NCI-H226 (cell line): ENCODE measurements around the gene DPEP2.
"Not testable (repeated sequence)": the region's sequence is repeated elsewhere in the genome, so short reads cannot be mapped to it uniquely, and the experiment has no call there.

Source experiments
- DNase-seq: peaks from one replicate; pipeline ENCODE4 v3.0.0-alpha.2; 2015

DPEP2 gene

GRCh38 chr16:67950335-67950843 is 48.9 kb downstream of the DPEP2 start:
- DNase-seq = no peak

- DNase-seq = no peak
Measured at GRCh38 chr16:67949645-67950044, 49.6 kb downstream of the DPEP2 start.

DNA sequence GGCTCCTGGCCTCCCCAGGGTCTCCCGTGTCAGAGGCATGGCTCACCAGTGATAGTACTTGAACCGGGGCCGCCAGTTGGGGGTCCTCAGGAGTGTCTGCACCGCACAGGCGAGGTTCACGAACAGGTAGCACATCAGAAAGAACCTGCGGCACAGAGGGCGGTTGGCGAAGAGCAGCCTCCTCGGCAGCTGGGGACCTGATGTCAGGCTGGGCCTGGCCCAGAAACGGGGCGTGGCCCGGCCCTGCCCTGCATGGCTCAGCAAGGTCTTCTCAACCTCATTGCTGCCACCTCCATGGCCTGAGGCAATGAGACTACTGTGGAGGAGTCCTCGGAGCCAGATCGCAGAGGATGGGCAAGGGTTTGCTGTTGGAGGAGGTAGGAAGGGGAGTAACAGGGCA is 51.3 kb downstream of the DPEP2 start:
- DNase-seq = no peak

DNA sequence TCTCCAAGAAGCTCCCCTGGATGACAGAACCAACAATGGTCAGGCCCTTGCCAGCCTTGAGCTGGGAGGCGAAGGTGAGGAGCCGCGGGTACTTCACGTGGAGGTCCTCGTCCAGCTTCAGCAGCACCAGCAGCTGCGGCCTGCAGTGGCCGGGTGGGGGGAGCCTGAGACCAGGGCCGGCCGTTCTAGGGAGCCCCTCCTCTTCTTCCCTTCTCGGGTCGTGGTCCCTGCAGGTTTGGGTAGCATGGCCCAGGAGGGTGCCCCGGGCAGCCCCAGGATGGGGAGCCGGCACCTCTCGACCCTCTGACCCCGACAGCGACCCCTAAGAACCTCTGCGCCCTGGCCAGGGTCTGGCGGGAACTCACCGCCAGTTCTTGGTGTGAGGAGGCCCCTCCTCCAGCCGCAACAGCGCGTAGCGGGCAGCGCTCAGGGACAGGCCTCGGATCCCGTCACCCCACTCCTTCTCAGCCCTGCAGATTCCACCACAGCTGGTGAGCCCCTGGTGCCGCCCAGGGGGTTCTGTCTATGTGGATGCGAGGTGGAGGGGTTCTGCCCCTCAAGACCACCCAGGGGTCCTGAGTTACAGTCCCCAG is 52.2 kb downstream of the DPEP2 start:
- no peak for DNase-seq

GRCh38 chr16:67946128-67946569 is 53.1 kb downstream of the DPEP2 start:
- no peak for DNase-seq

- no peak for DNase-seq
Measured at GRCh38 chr16:67945392-67945933, 53.8 kb downstream of the DPEP2 start.

DNA sequence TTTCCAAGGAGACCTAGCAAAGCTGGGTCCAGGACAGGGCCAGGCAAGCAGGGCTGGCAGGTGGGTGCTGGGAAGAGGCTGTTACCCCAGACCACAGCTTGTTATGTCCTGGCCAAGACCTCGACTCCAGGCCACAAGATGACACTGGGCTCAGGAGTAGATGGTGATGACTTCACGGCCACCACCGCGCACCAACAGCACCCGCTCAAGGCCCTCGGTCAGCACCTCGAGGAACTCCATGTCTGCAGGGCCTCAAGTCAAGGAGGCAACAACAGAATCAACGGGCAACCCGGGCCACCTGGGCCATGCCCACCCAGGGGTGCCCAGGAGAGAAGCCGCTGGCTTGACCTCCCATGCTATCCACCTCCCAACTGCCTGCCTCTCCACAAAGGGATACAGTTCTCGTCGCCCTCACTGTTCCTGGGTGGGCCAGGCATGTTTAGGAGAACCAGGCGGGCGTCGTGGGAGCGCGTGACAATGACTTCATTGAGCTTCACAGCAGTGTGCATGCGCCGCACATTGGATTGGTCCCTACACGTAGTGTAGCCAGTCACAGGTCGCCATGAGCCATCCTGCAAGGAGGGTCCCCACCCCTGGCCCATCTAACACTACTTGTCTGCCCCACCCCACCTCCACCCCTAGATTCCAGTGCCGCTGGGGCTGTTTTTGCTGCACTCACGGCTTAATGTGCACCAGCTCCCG is 54.4 kb downstream of the DPEP2 start:
- no peak for DNase-seq

DNA sequence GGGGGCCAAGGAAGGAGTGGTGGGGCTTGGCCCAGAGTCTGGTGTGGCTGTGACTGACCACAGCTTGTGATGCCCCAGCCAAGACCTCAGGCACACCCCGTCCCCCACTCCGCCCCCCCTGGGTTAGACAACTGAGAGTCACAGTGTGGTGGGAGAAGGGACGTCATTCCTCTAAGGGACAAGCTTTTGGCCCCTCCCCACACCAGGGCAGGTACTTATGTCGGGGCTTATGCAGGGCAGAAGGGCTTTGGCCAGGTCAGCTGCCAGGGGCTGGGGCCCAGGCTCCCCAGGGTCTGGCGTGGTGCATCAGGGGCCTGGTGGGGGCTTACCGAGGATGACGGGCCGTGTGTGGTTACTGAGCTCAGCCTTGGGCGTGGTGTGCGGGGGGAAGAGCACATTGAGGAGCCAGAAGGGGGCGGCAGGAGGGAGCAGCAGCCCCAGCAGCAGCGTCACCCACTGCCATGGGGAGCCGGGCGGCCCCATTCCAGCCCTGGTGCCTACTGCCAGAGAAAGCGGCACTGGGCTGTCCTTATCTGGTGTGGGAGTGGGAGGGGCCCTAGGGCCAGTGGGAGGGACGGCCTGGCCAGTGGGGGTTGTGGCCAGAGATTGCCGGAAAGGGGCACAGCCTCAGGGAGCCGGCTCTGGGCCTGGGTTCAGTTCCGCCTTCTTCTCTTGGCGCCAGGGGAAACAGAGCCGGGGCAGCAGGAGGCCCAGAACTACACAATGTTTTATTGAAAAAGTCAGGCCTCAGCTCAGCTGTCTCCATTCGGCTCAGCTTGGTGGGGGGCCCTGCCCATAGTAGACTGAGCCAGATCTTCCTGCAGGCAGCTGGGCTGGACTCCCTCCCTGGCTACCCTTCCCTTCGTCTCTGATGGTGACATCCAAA is 55.4 kb downstream of the DPEP2 start, which contains the start of gene LCAT:
TSS of gene LCAT (minus strand) at position 502 of the 886 bp plus-strand sequence. CDS start at position 483, 19 bp downstream.
- no peak for DNase-seq

DNA sequence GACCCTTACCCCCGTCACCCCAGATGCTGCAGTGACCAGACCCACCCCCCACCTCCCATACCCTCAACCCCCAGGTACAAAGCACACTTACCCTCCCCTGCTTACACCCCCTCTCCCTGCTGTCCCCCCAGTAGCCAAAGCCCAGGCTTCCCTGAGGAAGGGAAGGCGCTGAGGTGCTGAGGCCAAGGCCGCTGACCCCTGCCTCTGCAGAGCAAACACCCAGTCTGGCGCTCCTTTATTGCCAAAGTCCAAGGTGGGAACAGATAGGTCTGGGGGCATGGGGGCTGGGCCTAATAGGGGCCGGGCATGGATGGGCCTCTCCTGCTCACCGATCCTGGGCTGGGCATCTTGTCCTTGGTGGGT is 56.0 kb downstream of the DPEP2 start:
- DNase-seq = no peak

DNA sequence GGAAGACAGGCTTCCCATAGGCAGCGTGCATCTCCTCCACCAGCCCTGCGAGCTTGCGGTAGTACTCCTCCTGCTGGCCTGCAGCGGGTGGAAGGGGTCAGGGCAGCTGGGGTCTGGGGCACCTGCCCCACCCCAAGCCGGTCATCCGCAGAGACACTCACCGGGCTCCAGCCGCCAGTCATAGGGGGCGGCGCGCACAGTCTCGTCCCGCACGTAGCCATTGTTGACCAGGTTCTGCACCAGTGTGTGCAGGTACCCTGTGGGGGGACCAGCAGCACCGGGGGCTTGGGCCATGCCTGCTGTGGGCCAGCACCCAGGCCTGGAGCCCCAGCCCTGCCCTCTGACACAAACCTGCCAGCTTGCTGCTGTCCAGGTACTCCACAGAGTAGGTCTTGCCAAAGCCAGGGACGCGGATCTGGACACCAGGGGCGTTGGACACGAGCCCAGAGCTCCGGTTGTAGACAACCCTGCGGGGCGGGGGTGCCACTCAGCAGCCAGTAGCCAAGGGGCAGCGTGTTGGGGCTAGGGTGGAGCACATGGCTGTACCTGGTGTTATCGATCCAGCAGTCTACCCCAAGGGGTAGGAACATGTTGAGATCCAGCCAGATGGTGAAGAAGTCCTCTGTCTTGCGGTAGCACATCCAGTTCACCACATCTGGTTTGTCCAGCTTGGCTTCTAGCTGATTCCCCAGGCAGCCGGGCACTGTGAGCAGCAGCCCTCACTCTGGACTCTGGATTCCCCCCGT is 56.6 kb downstream of the DPEP2 start:
- no peak for DNase-seq

- DNase-seq = no peak
Measured at GRCh38 chr16:67942200-67942509, 57.1 kb downstream of the DPEP2 start.

DNA sequence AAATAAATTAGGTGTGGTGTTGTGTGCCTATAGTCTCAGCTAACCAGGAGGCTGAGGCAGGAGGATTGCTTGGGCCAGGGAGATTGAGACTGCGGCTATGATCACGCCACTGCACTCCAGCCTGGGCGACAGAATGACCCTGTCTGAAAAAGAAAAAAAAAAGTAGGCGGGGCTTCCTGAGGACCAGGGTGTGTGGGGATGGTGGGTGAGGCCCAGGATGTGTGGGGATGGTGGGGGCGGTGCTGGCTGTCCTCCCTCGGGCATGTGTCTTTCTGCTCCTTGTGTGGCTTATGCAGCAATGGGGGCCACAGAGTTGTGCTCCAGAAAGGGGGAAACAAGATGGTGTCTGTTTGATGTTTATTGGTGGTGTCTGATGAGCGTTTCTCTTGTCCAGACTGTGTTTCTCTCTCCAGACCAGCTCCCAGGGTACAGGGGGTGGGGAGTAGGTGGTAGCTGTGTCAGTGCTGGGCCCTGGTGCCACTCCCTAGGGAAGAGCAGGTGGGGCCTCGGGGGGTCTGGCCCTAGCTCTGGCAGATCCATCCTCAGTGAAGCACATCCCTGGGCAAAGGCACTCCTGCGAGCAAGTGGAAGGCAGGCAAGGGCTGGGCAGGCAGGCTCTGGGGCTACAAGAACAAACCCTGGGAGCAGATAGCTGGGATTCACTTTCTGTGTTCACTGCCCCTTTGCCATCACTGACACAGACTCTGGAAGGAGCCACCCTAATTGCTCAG is 57.6 kb downstream of the DPEP2 start:
- no peak for DNase-seq

GRCh38 chr16:67940446-67941089 is 58.7 kb downstream of the DPEP2 start:
- DNase-seq = no peak

GRCh38 chr16:67939507-67940445 is 59.5 kb downstream of the DPEP2 start:
- no peak for DNase-seq

GRCh38 chr16:67937713-67938112 is 61.6 kb downstream of the DPEP2 start:
- DNase-seq = not testable (repeated sequence)
